ENCODE measurements around the gene MBTPS1. TPM values are rescaled to one million over a fixed set of nuclear protein-coding genes. Genes with fewer than 3 reads are reported as not detected.

The MBTPS1 gene
- total and polyA plus RNA-seq, 2 experiments from 2014 or later, result 61.0 to 69.7 TPM

GRCh38 chr16:84159007-84159406 is 42.3 kb upstream of the MBTPS1 start:
- H3K9me3 ChIP-seq (ENCODE audit: low read depth), result no peaks in the 10 kb centered on the region
- no peak for TF ChIP-seq CTCF (IDR thresholded peaks at IDR 0.05; ENCODE audit: low read depth, low read length)
- no peak overlapping the region for H3K4me3 ChIP-seq
- DNase-seq (ENCODE audit: low read depth in 1 of 2, low spot score in 1 of 2), result no peak
- H3K27ac ChIP-seq, result no peak overlapping the region
- H3K27me3 ChIP-seq, result peaks cover under 1% of the 10 kb centered on the region
- no peaks in the 10 kb centered on the region for H3K4me1 ChIP-seq (ENCODE audit: low read depth)
- no peaks in the 10 kb centered on the region for H3K36me3 ChIP-seq

- DNase-seq (ENCODE audit: low read depth in 1 of 2, low spot score in 1 of 2), result no peak
- H3K27me3 ChIP-seq, result no peaks in the 10 kb centered on the region
- H3K4me3 ChIP-seq, result no peak overlapping the region
- H3K36me3 ChIP-seq, result no peaks in the 10 kb centered on the region
- H3K27ac ChIP-seq, result no peak overlapping the region
- H3K9me3 ChIP-seq (ENCODE audit: low read depth), result no peaks in the 10 kb centered on the region
- peak; percentile 9 for TF ChIP-seq CTCF (IDR thresholded peaks at IDR 0.05; ENCODE audit: low read depth, low read length)
- no peaks in the 10 kb centered on the region for H3K4me1 ChIP-seq (ENCODE audit: low read depth)
Measured at GRCh38 chr16:84156342-84156784, 39.6 kb upstream of the MBTPS1 start.

DNA sequence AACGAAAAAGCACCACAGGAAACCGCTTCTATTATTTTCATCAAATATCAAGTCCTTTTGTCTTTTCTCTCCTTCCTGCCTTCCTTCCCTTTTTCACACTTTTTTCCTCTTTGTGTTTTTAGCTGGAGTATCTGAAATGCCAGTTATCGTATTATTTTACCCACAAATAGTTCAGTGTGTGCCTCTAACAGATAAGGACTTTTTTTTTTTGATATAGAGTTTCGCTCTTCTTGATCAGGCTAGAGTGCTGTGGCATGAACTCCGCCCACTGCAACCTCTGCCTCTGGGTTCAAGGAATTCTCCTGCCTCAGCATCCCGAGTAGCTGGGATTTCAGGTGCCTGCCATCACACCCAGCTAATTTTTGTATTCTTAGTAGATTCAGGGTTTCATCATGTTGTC is 39.0 kb upstream of the MBTPS1 start:
- no peaks in the 10 kb centered on the region for H3K4me1 ChIP-seq (ENCODE audit: low read depth)
- DNase-seq (ENCODE audit: low read depth in 1 of 2, low spot score in 1 of 2), result no peak
- no peak overlapping the region for H3K27ac ChIP-seq
- no peaks in the 10 kb centered on the region for H3K9me3 ChIP-seq (ENCODE audit: low read depth)
- H3K4me3 ChIP-seq, result no peak overlapping the region
- no peaks in the 10 kb centered on the region for H3K27me3 ChIP-seq
- TF ChIP-seq CTCF (IDR thresholded peaks at IDR 0.05; ENCODE audit: low read depth, low read length), result no peak
- no peaks in the 10 kb centered on the region for H3K36me3 ChIP-seq

GRCh38 chr16:84155226-84155625 is 38.5 kb upstream of the MBTPS1 start:
- no peak for TF ChIP-seq CTCF (IDR thresholded peaks at IDR 0.05; ENCODE audit: low read depth, low read length)
- Histone ChIP-seq H3K4me3 (no peak overlapping the region), H3K4me1 (ENCODE audit: low read depth) (no peaks in the 10 kb centered on the region), H3K9me3 (ENCODE audit: low read depth) (no peaks in the 10 kb centered on the region), H3K36me3 (no peaks in the 10 kb centered on the region), H3K27me3 (no peaks in the 10 kb centered on the region), H3K27ac (no peak overlapping the region)
- no peak for DNase-seq (ENCODE audit: low read depth in 1 of 2, low spot score in 1 of 2)

GRCh38 chr16:84153660-84154214 is 37.0 kb upstream of the MBTPS1 start:
- H3K36me3 ChIP-seq, result no peaks in the 10 kb centered on the region
- H3K4me1 ChIP-seq (ENCODE audit: low read depth), result no peaks in the 10 kb centered on the region
- no peaks in the 10 kb centered on the region for H3K9me3 ChIP-seq (ENCODE audit: low read depth)
- no peak for DNase-seq (ENCODE audit: low read depth in 1 of 2, low spot score in 1 of 2)
- H3K27me3 ChIP-seq, result peaks cover 6% of the 10 kb centered on the region
- H3K27ac ChIP-seq, result no peak overlapping the region
- TF ChIP-seq CTCF (IDR thresholded peaks at IDR 0.05; ENCODE audit: low read depth, low read length), result no peak
- no peak overlapping the region for H3K4me3 ChIP-seq

Measured in cardiac muscle cell (in vitro differentiated cells and primary cell).